HG03442 (cell line): Measurements from ENCODE around the gene IFT25.
A peak's percentile ranks its signal among the peaks of the same experiment; 100 is the strongest.

Source experiments
- ATAC-seq: cut with Tn5 transposase; IDR thresholded peaks from one replicate; pipeline ENCODE4 v1.9.1; 2021; ENCODE audit warnings: mild to moderate bottlenecking, moderate library complexity; ENCODE audit not compliant: unreplicated experiment

Gene IFT25

GRCh38 chr1:53957194-53957818 lies 11.8 kb upstream of the IFT25 start:
- no peak for ATAC-seq

- ATAC-seq = no peak
Observed at GRCh38 chr1:53956308-53957168, 11.0 kb upstream of the IFT25 start.

- ATAC-seq = no peak
Observed at GRCh38 chr1:53954128-53954527, 8.6 kb upstream of the IFT25 start.

- no peak for ATAC-seq
Observed at GRCh38 chr1:53951697-53952096, 6.2 kb upstream of the IFT25 start.

- no peak for ATAC-seq
Observed at GRCh38 chr1:53949023-53949990, 3.8 kb upstream of the IFT25 start.

GRCh38 chr1:53948291-53948690 lies 2.8 kb upstream of the IFT25 start:
- ATAC-seq = no peak

GRCh38 chr1:53947172-53947907 lies 1.8 kb upstream of the IFT25 start:
- no peak for ATAC-seq

- ATAC-seq = peak; percentile 64
Observed at GRCh38 chr1:53946252-53947171, 1.0 kb upstream of the IFT25 start, which contains the start of gene LRRC42. Gene LRRC42 (plus strand): TSS chr1:53946350. CDS start chr1:53952000, 5,650 bp downstream.

GRCh38 chr1:53945183-53945432 lies 391 bp downstream of the IFT25 start:
- ATAC-seq = no peak

GRCh38 chr1:53944469-53945182 lies 873 bp downstream of the IFT25 start:
- ATAC-seq = no peak

GRCh38 chr1:53943490-53944043 lies 1.9 kb downstream of the IFT25 start:
- no peak for ATAC-seq

GRCh38 chr1:53943090-53943489 lies 2.4 kb downstream of the IFT25 start:
- no peak for ATAC-seq

- no peak for ATAC-seq
Observed at GRCh38 chr1:53942127-53942957, 3.2 kb downstream of the IFT25 start.

GRCh38 chr1:53938136-53938830 lies 7.2 kb downstream of the IFT25 start:
- no peak for ATAC-seq

GRCh38 chr1:53936430-53936829 lies 9.1 kb downstream of the IFT25 start:
- ATAC-seq = no peak

GRCh38 chr1:53934170-53934765 lies 11.2 kb downstream of the IFT25 start:
- no peak for ATAC-seq

GRCh38 chr1:53931523-53931922 lies 14.0 kb downstream of the IFT25 start:
- ATAC-seq = no peak
